K562 (cell line): ENCODE data around the gene LCMT2. TPM values are rescaled to one million over a fixed set of nuclear protein-coding genes. Genes with fewer than 3 reads are reported as not detected.

Experiments
- ATAC-seq: fragments of 200-7000 bp; cut with Tn5 transposase; 3 replicates; pipeline ENCODE4 v1.9.1; 2020; ENCODE audit warnings: moderate library complexity
- BruUV-seq: library from RNA; stranded (reverse); fragments of 400-500 nt; replicated peaks from 2 replicates; lab custom pipeline; 2021; lab: Mats Ljungman, UMichigan
- CTCF ChIA-PET: fragments of 300-600 bp; formaldehyde crosslinking; extraction: SDS; loops from one replicate; lab custom pipeline; 2021; ENCODE audit warnings: low intra/inter-chr PET ratio; lab: Yijun Ruan, JAX
- POLR2A ChIA-PET: fragments of 300-600, 350-650 bp; sonication (Branson Sonifier 250); formaldehyde crosslinking; extraction: SDS; loops from one replicate; lab custom pipeline; 2021; ENCODE audit warnings: antibody characterized with exemption, inconsistent platforms; lab: Yijun Ruan, JAX
- DNase-seq, 4 experiments: peaks; one replicate each; pipeline versions ENCODE4 v3.0.0 to v3.0.0-alpha.2; 2011 to 2018; ENCODE audit warnings: low spot score in 3 of 4, mixed read lengths in 3 of 4; ENCODE audit errors: extremely low read depth in 1 of 4
- FAIRE-seq: peaks from 2 replicates; lab custom pipeline; 2011; peaks lifted over from hg19 to GRCh38; lab: Jason Lieb, UNC
- H2AFZ ChIP-seq: 2 replicates; pipeline ENCODE4 v1.6.0; 2011; ENCODE audit warnings: low read depth, low read length, control low read depth, inconsistent platforms
- H3K27ac ChIP-seq: fragments of 200-600 bp; 3 replicates; pipeline ENCODE4 v1.8.0; 2011; ENCODE audit warnings: low read depth, mild to moderate bottlenecking, control low read depth, inconsistent platforms, low read length, moderate library complexity, mixed read lengths; ENCODE audit errors: extremely low read depth
- H3K27me3 ChIP-seq, 2 experiments: fragments of 300-600 bp in 1 of 2; 2 replicates in 1 of 2; 3 replicates in 1 of 2; pipeline versions ENCODE4 v1.6.0 to v1.8.0; 2011; ENCODE audit warnings: inconsistent platforms in 2 of 2, low read length in 2 of 2, mild to moderate bottlenecking in 1 of 2, mixed read lengths in 1 of 2, moderate library complexity in 1 of 2; ENCODE audit not compliant: control insufficient read depth in 2 of 2, insufficient read depth in 2 of 2
- H3K36me3 ChIP-seq: fragments of 300-600 bp; 3 replicates; pipeline ENCODE4 v1.8.0; 2011; ENCODE audit warnings: mild to moderate bottlenecking, low read length, inconsistent platforms; ENCODE audit not compliant: control insufficient read depth, insufficient read depth
- H3K4me1 ChIP-seq, 2 experiments: fragments of 200-600 bp in 1 of 2; replicated peaks in 1 of 2; 2 replicates in 1 of 2; 3 replicates in 1 of 2; pipeline versions ENCODE4 v1.5.1 to v1.8.0; 2011; ENCODE audit warnings: inconsistent platforms in 2 of 2, low read length in 2 of 2, mild to moderate bottlenecking in 1 of 2, mixed read lengths in 1 of 2, moderate library complexity in 1 of 2; ENCODE audit not compliant: control insufficient read depth in 2 of 2, insufficient read depth in 2 of 2
- H3K4me2 ChIP-seq: 2 replicates; pipeline ENCODE4 v1.6.1; 2011; ENCODE audit warnings: low read length, control low read depth, inconsistent platforms, mixed read lengths; ENCODE audit not compliant: insufficient read depth
- H3K4me3 ChIP-seq: fragments of 200-600 bp; sonication (generic), shearing (Covaris generic); 2 replicates; pipeline ENCODE4 v1.5.1; 2016; ENCODE audit warnings: control low read depth, inconsistent platforms
- H3K79me2 ChIP-seq: fragments of 200-600 bp; 3 replicates; pipeline ENCODE4 v1.8.0; 2011; ENCODE audit warnings: low read length, inconsistent platforms; ENCODE audit not compliant: control insufficient read depth, insufficient read depth
- H3K9ac ChIP-seq, 2 experiments: 2 replicates each; pipeline versions ENCODE4 v1.6.0 to v1.6.1; 2011; ENCODE audit warnings: low read depth in 2 of 2, low read length in 2 of 2, control low read depth in 1 of 2, inconsistent platforms in 1 of 2, mild to moderate bottlenecking in 1 of 2, mixed read lengths in 1 of 2; ENCODE audit not compliant: insufficient read depth in 1 of 2
- H3K9me1 ChIP-seq: one replicate; pipeline ENCODE4 v1.6.0; 2011; ENCODE audit warnings: inconsistent platforms, mild to moderate bottlenecking, low read length, moderate library complexity; ENCODE audit not compliant: control insufficient read depth, insufficient read depth
- H3K9me3 ChIP-seq: replicated peaks from 2 replicates; pipeline ENCODE4 v1.5.1; 2011; ENCODE audit warnings: low read depth, low read length, inconsistent platforms; ENCODE audit not compliant: control insufficient read depth, insufficient read depth
- H4K20me1 ChIP-seq: replicated peaks from 2 replicates; pipeline ENCODE4 v1.6.1; 2011; ENCODE audit warnings: low read length, inconsistent platforms, mixed read lengths; ENCODE audit not compliant: control insufficient read depth, insufficient read depth
- MTA3 ChIP-seq: fragments of 450-650 bp; formaldehyde crosslinking; IDR thresholded peaks from 2 replicates; pipeline ENCODE4 v1.6.1; 2017; ENCODE audit warnings: mild to moderate bottlenecking, borderline replicate concordance
- PHF20 ChIP-seq: fragments of 450-650 bp; IDR thresholded peaks from 2 replicates; pipeline ENCODE4 v1.6.1; 2018; ENCODE audit not compliant: partially characterized antibody
- SOX6 ChIP-seq: fragments of 450-650 bp; IDR thresholded peaks from 2 replicates; pipeline ENCODE4 v1.6.1; 2014; ENCODE audit warnings: mild to moderate bottlenecking
- TCF7L2 ChIP-seq: fragments of 150-350 bp; IDR thresholded peaks from 2 replicates; pipeline ENCODE4 v1.6.1; 2016; ENCODE audit warnings: low read depth, mild to moderate bottlenecking, low read length, moderate library complexity
- WGBS: fragments of 100-300 bp; shearing (Covaris generic); methylation state at CpG from one replicate; pipeline ENCODE4 v1.1.6; 2016; ENCODE audit warnings: low coverage, mixed read lengths; ENCODE audit not compliant: insufficient coverage; ENCODE audit errors: missing lambda C conversion rate; 5-methylcytosine and 5-hydroxymethylcytosine counted together
- in situ Hi-C: fragments of 300-500 bp; cut with MboI; formaldehyde crosslinking; loops from 4 replicates; pipeline ENCODE4 v1.15.0; 2018; ENCODE audit warnings: inconsistent platforms, mixed read lengths
- intact Hi-C: fragments of 100-400 bp; cut with micrococcal nuclease; formaldehyde crosslinking; loops from 2 replicates; pipeline ENCODE4 v1.14.2; 2022
- polyA plus RNA-seq, 8 experiments: library from polyadenylated mRNA; depleted of rRNA in 4 of 8; stranded (reverse) in 5 of 8; unstranded in 3 of 8; fragments of >200 nt; fragmentation: Nextera tagmentation in 2 of 8; fragmentation: Illumina TruSeq in 1 of 8; extraction: Ambion mirVana in 2 of 8; extraction: Trizol in 1 of 8; gene quantifications; 2 replicates each; pipeline versions ENCODE4 v1.2.1 to v1.2.3, GENCODE V29; 2011 to 2014; ENCODE audit warnings: inconsistent platforms in 1 of 8, missing spikeins in 1 of 8
- total RNA-seq, 7 experiments: library from RNA; depleted of rRNA in 6 of 7; stranded (reverse); fragments of >200 nt in 6 of 7; fragmentation: Illumina TruSeq in 2 of 7; extraction: Trizol in 2 of 7; gene quantifications; 2 replicates each; pipeline versions ENCODE4 v1.2.1 to v1.2.3, GENCODE V29; 2011 to 2021; ENCODE audit warnings: low replicate concordance in 1 of 7
- TF ChIP-seq, protein P1 (sequence below): sonication (generic); formaldehyde crosslinking; IDR thresholded peaks from 2 replicates; pipeline ENCODE4 v1.8.1; 2023; ENCODE audit warnings: mild to moderate bottlenecking, missing genetic modification reagents
- TF ChIP-seq, protein P2 (sequence below), 2 experiments: fragments of 450-650 bp; IDR thresholded peaks; 2 replicates each; pipeline ENCODE4 v1.6.1; 2018; ENCODE audit warnings: mild to moderate bottlenecking in 2 of 2, low read depth in 1 of 2; ENCODE audit not compliant: partially characterized antibody in 2 of 2

The LCMT2 gene
- total and polyA plus RNA-seq, 9 of the 15 experiments (the other 6 are each of a cell fraction or from before 2014, with no cell fraction given): 2.5 to 22.3 (median 15.2) TPM

DNA sequence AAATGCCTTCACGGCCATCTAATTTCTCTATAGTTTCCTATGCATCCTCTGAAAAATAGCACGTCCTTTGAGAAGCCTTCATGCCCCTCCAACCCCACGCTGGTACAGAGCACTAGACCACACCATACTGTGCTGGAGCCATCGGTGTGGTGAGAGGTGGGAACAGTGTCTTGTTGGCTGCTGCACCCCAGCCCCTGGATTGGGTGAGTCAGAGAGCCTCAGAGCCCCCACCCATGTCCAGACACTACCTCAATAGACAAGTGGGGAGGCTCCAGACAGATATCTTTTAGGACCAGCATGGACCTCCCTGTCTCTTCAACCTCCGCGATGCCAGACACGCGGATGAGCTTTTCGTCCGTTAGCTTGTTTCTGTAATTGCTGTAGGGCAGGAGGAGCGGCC, 51.5 kb downstream of the LCMT2 start:
- no peak overlapping the region for H2AFZ ChIP-seq
- no TSS peak for BruUV-seq
- intact Hi-C loops: no loop called here
- 1% methylated on average over 11 of the region's 11 CpGs for WGBS
- no peak overlapping the region for H3K9ac ChIP-seq
- no peaks in the 10 kb centered on the region for H3K9me1 ChIP-seq
- no peak overlapping the region for H3K4me3 ChIP-seq
- in situ Hi-C loops: loop anchor here (5.0 to 10.0 kb wide), 2 partner anchors 72 to 564 kb away; no protein-coding TSS in a partner anchor
- no peak for DNase-seq
- no peak for FAIRE-seq
- ChIA-PET CTCF (no interaction called here), POLR2A (interaction anchor here (0.6 kb wide), 2 partner anchors 11 to 44 kb away, joined by 3 to 5 read pairs; no protein-coding TSS in a partner anchor)
- TF ChIP-seq MTA3 (no peak), TCF7L2 (no peak), PHF20 (no peak), SOX6 (no peak)
- TF ChIP-seq, protein P1, sequence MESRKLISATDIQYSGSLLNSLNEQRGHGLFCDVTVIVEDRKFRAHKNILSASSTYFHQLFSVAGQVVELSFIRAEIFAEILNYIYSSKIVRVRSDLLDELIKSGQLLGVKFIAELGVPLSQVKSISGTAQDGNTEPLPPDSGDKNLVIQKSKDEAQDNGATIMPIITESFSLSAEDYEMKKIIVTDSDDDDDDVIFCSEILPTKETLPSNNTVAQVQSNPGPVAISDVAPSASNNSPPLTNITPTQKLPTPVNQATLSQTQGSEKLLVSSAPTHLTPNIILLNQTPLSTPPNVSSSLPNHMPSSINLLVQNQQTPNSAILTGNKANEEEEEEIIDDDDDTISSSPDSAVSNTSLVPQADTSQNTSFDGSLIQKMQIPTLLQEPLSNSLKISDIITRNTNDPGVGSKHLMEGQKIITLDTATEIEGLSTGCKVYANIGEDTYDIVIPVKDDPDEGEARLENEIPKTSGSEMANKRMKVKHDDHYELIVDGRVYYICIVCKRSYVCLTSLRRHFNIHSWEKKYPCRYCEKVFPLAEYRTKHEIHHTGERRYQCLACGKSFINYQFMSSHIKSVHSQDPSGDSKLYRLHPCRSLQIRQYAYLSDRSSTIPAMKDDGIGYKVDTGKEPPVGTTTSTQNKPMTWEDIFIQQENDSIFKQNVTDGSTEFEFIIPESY: no peak
- TF ChIP-seq, protein P2, sequence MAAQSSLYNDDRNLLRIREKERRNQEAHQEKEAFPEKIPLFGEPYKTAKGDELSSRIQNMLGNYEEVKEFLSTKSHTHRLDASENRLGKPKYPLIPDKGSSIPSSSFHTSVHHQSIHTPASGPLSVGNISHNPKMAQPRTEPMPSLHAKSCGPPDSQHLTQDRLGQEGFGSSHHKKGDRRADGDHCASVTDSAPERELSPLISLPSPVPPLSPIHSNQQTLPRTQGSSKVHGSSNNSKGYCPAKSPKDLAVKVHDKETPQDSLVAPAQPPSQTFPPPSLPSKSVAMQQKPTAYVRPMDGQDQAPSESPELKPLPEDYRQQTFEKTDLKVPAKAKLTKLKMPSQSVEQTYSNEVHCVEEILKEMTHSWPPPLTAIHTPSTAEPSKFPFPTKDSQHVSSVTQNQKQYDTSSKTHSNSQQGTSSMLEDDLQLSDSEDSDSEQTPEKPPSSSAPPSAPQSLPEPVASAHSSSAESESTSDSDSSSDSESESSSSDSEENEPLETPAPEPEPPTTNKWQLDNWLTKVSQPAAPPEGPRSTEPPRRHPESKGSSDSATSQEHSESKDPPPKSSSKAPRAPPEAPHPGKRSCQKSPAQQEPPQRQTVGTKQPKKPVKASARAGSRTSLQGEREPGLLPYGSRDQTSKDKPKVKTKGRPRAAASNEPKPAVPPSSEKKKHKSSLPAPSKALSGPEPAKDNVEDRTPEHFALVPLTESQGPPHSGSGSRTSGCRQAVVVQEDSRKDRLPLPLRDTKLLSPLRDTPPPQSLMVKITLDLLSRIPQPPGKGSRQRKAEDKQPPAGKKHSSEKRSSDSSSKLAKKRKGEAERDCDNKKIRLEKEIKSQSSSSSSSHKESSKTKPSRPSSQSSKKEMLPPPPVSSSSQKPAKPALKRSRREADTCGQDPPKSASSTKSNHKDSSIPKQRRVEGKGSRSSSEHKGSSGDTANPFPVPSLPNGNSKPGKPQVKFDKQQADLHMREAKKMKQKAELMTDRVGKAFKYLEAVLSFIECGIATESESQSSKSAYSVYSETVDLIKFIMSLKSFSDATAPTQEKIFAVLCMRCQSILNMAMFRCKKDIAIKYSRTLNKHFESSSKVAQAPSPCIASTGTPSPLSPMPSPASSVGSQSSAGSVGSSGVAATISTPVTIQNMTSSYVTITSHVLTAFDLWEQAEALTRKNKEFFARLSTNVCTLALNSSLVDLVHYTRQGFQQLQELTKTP (IDR thresholded peaks at IDR 0.05; ENCODE audit: low read depth in 1 of 2, partially characterized antibody in 2 of 2): no peak
- H3K4me1 ChIP-seq: no peaks in the 10 kb centered on the region; a peak in 1 of 5 replicates
- H3K4me2 ChIP-seq: no peak overlapping the region
- H3K79me2 ChIP-seq: no peaks in the 10 kb centered on the region
- H3K27me3 ChIP-seq: peaks cover 54 to 77% of the 10 kb centered on the region in 2 experiments
- no peaks in the 10 kb centered on the region; the same call in 1 of the 2 replicates for H4K20me1 ChIP-seq
- no peak overlapping the region for H3K27ac ChIP-seq
- H3K9me3 ChIP-seq: no peaks in the 10 kb centered on the region
- peak; percentile 27; the same call in 1 of the 3 replicates for ATAC-seq
- no peaks in the 10 kb centered on the region for H3K36me3 ChIP-seq
